K562 (cell line): ENCODE data around the gene CIAPIN1. TPM values are rescaled to one million over a fixed set of nuclear protein-coding genes. Genes with fewer than 3 reads are reported as not detected.

ENCODE experiments used
- ARNT ChIP-seq, 2 experiments: fragments of 450-650 bp; IDR thresholded peaks; 2 replicates each; pipeline ENCODE4 v1.6.1; 2016; ENCODE audit warnings: mild to moderate bottlenecking in 1 of 2
- CBX1 ChIP-seq: sonication (generic); IDR thresholded peaks from 2 replicates; pipeline ENCODE4 v1.6.1; 2016; ENCODE audit warnings: antibody characterized with exemption, low read depth, mild to moderate bottlenecking
- CBX5 ChIP-seq: IDR thresholded peaks from 2 replicates; pipeline ENCODE4 v1.6.1; 2014; ENCODE audit warnings: low read depth, borderline replicate concordance
- DIDO1 ChIP-seq: fragments of 450-650 bp; IDR thresholded peaks from 2 replicates; pipeline ENCODE4 v1.6.1; 2016; ENCODE audit warnings: low read depth, missing biosample characterization, missing genetic modification characterization
- ETV5 ChIP-seq: sonication (generic); formaldehyde crosslinking; IDR thresholded peaks from 2 replicates; pipeline ENCODE4 v1.4.0; 2020; ENCODE audit warnings: low read depth, mild to moderate bottlenecking, missing genetic modification reagents
- GABPA ChIP-seq: fragments of 200-800 bp; sonication (Bioruptor generic); conservative IDR thresholded peaks from 2 replicates; pipeline ENCODE4 v1.6.1; 2016; ENCODE audit warnings: low read depth, missing genetic modification characterization, missing compliant biosample characterization
- HMBOX1 ChIP-seq: sonication (generic); IDR thresholded peaks from 2 replicates; pipeline ENCODE4 v1.6.1; 2016
- NFYB ChIP-seq: IDR thresholded peaks from 2 replicates; pipeline ENCODE4 v1.6.1; 2011; ENCODE audit warnings: mild to moderate bottlenecking, moderate library complexity; ENCODE audit not compliant: insufficient read length; ENCODE audit errors: extremely low read depth
- NKRF ChIP-seq: fragments of 450-650 bp; IDR thresholded peaks from 2 replicates; pipeline ENCODE4 v1.6.1; 2016; ENCODE audit warnings: borderline replicate concordance
- NR1H2 ChIP-seq: sonication (generic); formaldehyde crosslinking; IDR thresholded peaks from 2 replicates; pipeline ENCODE4 v1.4.0; 2020; ENCODE audit warnings: mild to moderate bottlenecking, missing genetic modification reagents
- PYGO2 ChIP-seq: fragments of 450-650 bp; IDR thresholded peaks from 2 replicates; pipeline ENCODE4 v1.6.1; 2016; ENCODE audit warnings: mild to moderate bottlenecking, missing genetic modification characterization, moderate library complexity, missing compliant biosample characterization
- RREB1 ChIP-seq: fragments of 250-450 bp; sonication (Bioruptor Pico); IDR thresholded peaks from 2 replicates; pipeline ENCODE4 v1.4.0; 2020
- SP1 ChIP-seq: sonication (generic); formaldehyde crosslinking; IDR thresholded peaks from 2 replicates; pipeline ENCODE4 v1.8.1; 2022; ENCODE audit warnings: mild to moderate bottlenecking, missing genetic modification reagents
- SRSF1 ChIP-seq: fragments of 200-400 bp; formaldehyde crosslinking; IDR thresholded peaks from 2 replicates; pipeline ENCODE4 v1.6.1; 2017; ENCODE audit warnings: mild to moderate bottlenecking, low read depth, low read length, moderate library complexity
- TAF1 ChIP-seq: IDR thresholded peaks from 2 replicates; pipeline ENCODE4 v1.6.1; 2011; ENCODE audit warnings: mild to moderate bottlenecking, low read length, moderate library complexity; ENCODE audit not compliant: insufficient read depth, control insufficient read depth, severe bottlenecking; ENCODE audit errors: extremely low read depth
- TARDBP ChIP-seq: fragments of 450-650 bp; IDR thresholded peaks from 2 replicates; pipeline ENCODE4 v1.6.1; 2016
- ZFP30 ChIP-seq: fragments of 250-450 bp; sonication (Bioruptor Pico); IDR thresholded peaks from 2 replicates; pipeline ENCODE4 v1.8.0; 2022; ENCODE audit warnings: moderate library complexity, mild to moderate bottlenecking, inconsistent platforms, borderline replicate concordance
- ZKSCAN1 ChIP-seq: fragments of 150-350 bp; IDR thresholded peaks from 2 replicates; pipeline ENCODE4 v1.6.1; 2016; ENCODE audit warnings: low read depth, low read length
- ZNF121 ChIP-seq: sonication (generic); formaldehyde crosslinking; conservative IDR thresholded peaks from 2 replicates; pipeline ENCODE4 v1.8.0; 2022; ENCODE audit warnings: missing genetic modification reagents
- polyA plus RNA-seq, 8 experiments: library from polyadenylated mRNA; depleted of rRNA in 4 of 8; stranded (reverse) in 5 of 8; unstranded in 3 of 8; fragments of >200 nt; fragmentation: Nextera tagmentation in 2 of 8; fragmentation: Illumina TruSeq in 1 of 8; extraction: Ambion mirVana in 2 of 8; extraction: Trizol in 1 of 8; gene quantifications; 2 replicates each; pipeline versions ENCODE4 v1.2.1 to v1.2.3, GENCODE V29; 2011 to 2014; ENCODE audit warnings: inconsistent platforms in 1 of 8, missing spikeins in 1 of 8
- total RNA-seq, 7 experiments: library from RNA; depleted of rRNA in 6 of 7; stranded (reverse); fragments of >200 nt in 6 of 7; fragmentation: Illumina TruSeq in 2 of 7; extraction: Trizol in 2 of 7; gene quantifications; 2 replicates each; pipeline versions ENCODE4 v1.2.1 to v1.2.3, GENCODE V29; 2011 to 2021; ENCODE audit warnings: low replicate concordance in 1 of 7

The CIAPIN1 gene
- total and polyA plus RNA-seq, 9 of the 15 experiments (the other 6 are each of a cell fraction or from before 2014, with no cell fraction given): 71.8 to 263 (median 95.7) TPM

DNA sequence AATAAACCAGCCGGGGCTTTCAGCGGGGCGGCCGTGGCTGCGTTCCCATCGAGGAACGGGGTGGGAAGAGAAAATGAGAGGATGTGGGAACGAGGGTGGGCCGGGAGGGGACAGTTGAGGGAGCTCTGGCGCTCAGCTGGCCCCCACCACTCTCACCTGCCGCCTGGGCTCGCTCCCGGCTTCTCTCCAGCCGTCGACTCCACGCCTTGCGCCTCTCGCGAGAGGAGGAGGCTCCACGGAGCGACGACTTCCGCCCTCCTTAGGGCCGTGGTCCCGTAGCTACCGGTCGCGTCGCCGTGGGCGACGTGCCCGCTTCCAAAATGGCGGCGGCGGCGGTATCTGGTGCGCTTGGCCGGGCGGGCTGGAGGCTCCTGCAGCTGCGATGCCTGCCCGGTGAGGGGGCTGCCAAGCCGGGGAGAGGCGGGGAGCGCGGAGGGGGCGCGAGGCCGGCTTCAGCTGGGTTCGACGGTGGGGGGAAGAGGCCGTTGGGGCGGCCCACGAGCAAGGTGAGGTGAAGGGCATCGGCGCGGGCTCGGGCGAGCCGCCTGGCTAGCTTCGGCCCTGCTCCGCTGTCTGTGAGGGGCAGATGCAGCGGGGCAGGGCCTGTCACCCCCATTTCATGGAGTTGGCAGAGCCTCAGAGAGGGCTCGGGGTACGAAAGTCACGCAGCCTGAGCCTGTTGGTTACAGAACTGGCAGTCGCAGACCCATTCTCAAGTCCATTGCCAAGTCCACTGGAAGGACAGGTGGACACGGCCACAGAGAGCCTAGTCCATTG, at the start of gene CIAPIN1, which contains the start of gene COQ9 (continued):
- TF ChIP-seq NKRF (peak; percentile 82; the same call in 1 of the 2 replicates), CBX1 (peak; percentile 78), RREB1 (CRISPR knock-in tag) (peak; percentile 66; the same call in 1 of the 2 replicates), SP1 (peak; percentile 85), PYGO2 (tag) (no peak), ZNF121 (CRISPR knock-in tag) (no peak), CBX5 (no peak), TAF1 (peak; percentile 100), NFYB (no peak), HMBOX1 (peak; percentile 60; the same call in 1 of the 2 replicates), DIDO1 (tag) (peak; percentile 51; the same call in 1 of the 2 replicates), TARDBP (no peak), NR1H2 (CRISPR knock-in tag) (no peak), SRSF1 (no peak), ARNT (IDR thresholded peaks at IDR 0.05) (no peak), GABPA (tag) (peak; percentile 93), ETV5 (CRISPR knock-in tag) (no peak), ZFP30 (no peak), ZKSCAN1 (0 out of 2 replicates have a peak, but pooled peaks have one; percentile 17)
